Karpas-422 (cell line): ENCODE results near the gene RAD51B. TPM values are rescaled to one million over a fixed set of nuclear protein-coding genes. Genes with fewer than 3 reads are reported as not detected.

ENCODE experiments used
- DNase-seq: peaks from one replicate; pipeline ENCODE4 v3.0.0-alpha.2; 2015
- H2AFZ ChIP-seq: fragments of 200-600 bp; sonication (generic); 2 replicates; pipeline ENCODE4 v1.6.1; 2014; ENCODE audit warnings: antibody characterized with exemption, low read length, mixed read lengths
- H3K27ac ChIP-seq: fragments of 200-600 bp; sonication (generic); 2 replicates; pipeline ENCODE4 v1.5.1; 2014; ENCODE audit warnings: mild to moderate bottlenecking, low read length, moderate library complexity
- H3K27me3 ChIP-seq: fragments of 200-600 bp; sonication (generic); 2 replicates; pipeline ENCODE4 v1.6.1; 2014; ENCODE audit warnings: low read length, mixed read lengths
- H3K36me3 ChIP-seq: fragments of 200-600 bp; sonication (generic); 2 replicates; pipeline ENCODE4 v1.6.1; 2014; ENCODE audit warnings: low read length, mixed read lengths; ENCODE audit not compliant: insufficient read depth
- H3K4me1 ChIP-seq: fragments of 200-600 bp; sonication (generic); 2 replicates; pipeline ENCODE4 v1.6.1; 2014; ENCODE audit warnings: mild to moderate bottlenecking, low read length, mixed read lengths
- H3K4me2 ChIP-seq: fragments of 200-600 bp; sonication (generic); 2 replicates; pipeline ENCODE4 v1.6.1; 2014; ENCODE audit warnings: low read length, low read depth, mild to moderate bottlenecking; ENCODE audit not compliant: poor library complexity, severe bottlenecking
- H3K4me3 ChIP-seq: fragments of 200-600 bp; sonication (generic); 2 replicates; pipeline ENCODE4 v1.5.1; 2014; ENCODE audit warnings: mild to moderate bottlenecking, antibody characterized with exemption, low read length, mixed read lengths
- H3K79me2 ChIP-seq: fragments of 200-600 bp; sonication (generic); 2 replicates; pipeline ENCODE4 v1.6.1; 2014; ENCODE audit warnings: mild to moderate bottlenecking, low read length, mixed read lengths
- H3K9ac ChIP-seq: fragments of 200-600 bp; sonication (generic); 2 replicates; pipeline ENCODE4 v1.6.0; 2014; ENCODE audit warnings: low read length
- H3K9me2 ChIP-seq: fragments of 200-600 bp; sonication (generic), shearing (Covaris generic); replicated peaks from 2 replicates; pipeline ENCODE4 v1.6.0; 2014; ENCODE audit warnings: mild to moderate bottlenecking, low read length, moderate library complexity; ENCODE audit not compliant: insufficient read depth
- H3K9me3 ChIP-seq: fragments of 300-700, 200-600 bp; sonication (generic); 2 replicates; pipeline ENCODE4 v1.6.1; 2014; ENCODE audit warnings: low read length, mixed read lengths
- H4K20me1 ChIP-seq: fragments of 200-600 bp; sonication (generic); 2 replicates; pipeline ENCODE4 v1.6.1; 2014; ENCODE audit warnings: mild to moderate bottlenecking, antibody characterized with exemption, low read length, low read depth; ENCODE audit not compliant: insufficient read depth
- total RNA-seq: library from RNA; depleted of rRNA; stranded (reverse); fragments of >200 nt; shearing (Covaris generic); gene quantifications from 2 replicates; pipeline ENCODE4 v1.2.3, GENCODE V29; 2014; ENCODE audit warnings: low replicate concordance

The RAD51B gene
- total RNA-seq, 1 experiment from 2014 or later: 107 TPM

GRCh38 chr14:67850066-67850830 lies 30.7 kb downstream of the RAD51B start:
- Histone ChIP-seq H3K4me2 (no peak overlapping the region), H3K9me2 (no peaks in the 10 kb centered on the region), H2AFZ (no peak overlapping the region), H3K9ac (no peak overlapping the region), H4K20me1 (no peaks in the 10 kb centered on the region), H3K27me3 (no peaks in the 10 kb centered on the region), H3K27ac (no peak overlapping the region), H3K4me1 (no peaks in the 10 kb centered on the region), H3K79me2 (peaks cover 48% of the 10 kb centered on the region), H3K9me3 (no peaks in the 10 kb centered on the region; the same call in 1 of the 2 replicates), H3K36me3 (peaks cover 10% of the 10 kb centered on the region; the same call in 1 of the 2 replicates), H3K4me3 (no peak overlapping the region)
- no peak for DNase-seq

GRCh38 chr14:67851785-67852410 lies 32.3 kb downstream of the RAD51B start:
- Histone ChIP-seq H3K9me3 (no peaks in the 10 kb centered on the region; the same call in 1 of the 2 replicates), H3K27ac (no peak overlapping the region), H3K9ac (no peak overlapping the region), H3K27me3 (no peaks in the 10 kb centered on the region), H3K4me1 (no peaks in the 10 kb centered on the region), H3K4me2 (no peak overlapping the region), H3K9me2 (no peaks in the 10 kb centered on the region), H3K79me2 (peaks cover 32% of the 10 kb centered on the region), H3K36me3 (peaks cover 10% of the 10 kb centered on the region; the same call in 1 of the 2 replicates), H3K4me3 (no peak overlapping the region), H2AFZ (no peak overlapping the region), H4K20me1 (no peaks in the 10 kb centered on the region)
- no peak for DNase-seq

- peaks cover 10% of the 10 kb centered on the region; the same call in 1 of the 2 replicates for H3K36me3 ChIP-seq
- H3K27me3 ChIP-seq: no peaks in the 10 kb centered on the region
- H4K20me1 ChIP-seq: no peaks in the 10 kb centered on the region
- H3K79me2 ChIP-seq: peaks cover 24% of the 10 kb centered on the region
- no peaks in the 10 kb centered on the region for H3K4me1 ChIP-seq
- no peak overlapping the region for H3K9ac ChIP-seq
- H3K27ac ChIP-seq: no peak overlapping the region
- no peaks in the 10 kb centered on the region for H3K9me2 ChIP-seq
- DNase-seq: no peak
- no peak overlapping the region for H3K4me2 ChIP-seq
- H3K9me3 ChIP-seq: no peaks in the 10 kb centered on the region; the same call in 1 of the 2 replicates
- no peak overlapping the region for H2AFZ ChIP-seq
- no peak overlapping the region for H3K4me3 ChIP-seq
Measured at GRCh38 chr14:67852926-67853604, 33.5 kb downstream of the RAD51B start.

GRCh38 chr14:67853715-67854114 lies 34.1 kb downstream of the RAD51B start:
- no peaks in the 10 kb centered on the region for H3K27me3 ChIP-seq
- no peak overlapping the region for H3K27ac ChIP-seq
- no peak overlapping the region for H3K4me2 ChIP-seq

GRCh38 chr14:67856827-67857226 lies 37.2 kb downstream of the RAD51B start:
- Histone ChIP-seq H3K9me3 (no peaks in the 10 kb centered on the region), H3K4me2 (no peak overlapping the region), H4K20me1 (no peaks in the 10 kb centered on the region), H3K9me2 (no peaks in the 10 kb centered on the region), H3K4me3 (no peak overlapping the region), H3K27ac (no peak overlapping the region), H3K27me3 (no peaks in the 10 kb centered on the region), H3K4me1 (no peaks in the 10 kb centered on the region), H3K9ac (no peak overlapping the region), H2AFZ (no peak overlapping the region), H3K36me3 (no peaks in the 10 kb centered on the region), H3K79me2 (no peaks in the 10 kb centered on the region)
- no peak for DNase-seq

More at GRCh38 chr14:67853715-67854114, 34.1 kb downstream of the RAD51B start:
- H2AFZ ChIP-seq: no peak overlapping the region
- no peaks in the 10 kb centered on the region for H4K20me1 ChIP-seq
- peaks cover 7% of the 10 kb centered on the region; the same call in 1 of the 2 replicates for H3K36me3 ChIP-seq
- H3K9me3 ChIP-seq: no peaks in the 10 kb centered on the region; the same call in 1 of the 2 replicates
- H3K4me1 ChIP-seq: no peaks in the 10 kb centered on the region
- no peak overlapping the region for H3K9ac ChIP-seq
- no peaks in the 10 kb centered on the region for H3K9me2 ChIP-seq
- H3K79me2 ChIP-seq: peaks cover 18% of the 10 kb centered on the region
- DNase-seq: no peak
- no peak overlapping the region for H3K4me3 ChIP-seq

- Histone ChIP-seq H3K4me3 (no peak overlapping the region), H3K36me3 (no peaks in the 10 kb centered on the region), H3K27ac (no peak overlapping the region), H3K9ac (no peak overlapping the region), H4K20me1 (no peaks in the 10 kb centered on the region), H3K79me2 (no peaks in the 10 kb centered on the region), H2AFZ (no peak overlapping the region), H3K9me3 (no peaks in the 10 kb centered on the region), H3K4me2 (no peak overlapping the region), H3K27me3 (no peaks in the 10 kb centered on the region), H3K4me1 (no peaks in the 10 kb centered on the region), H3K9me2 (no peaks in the 10 kb centered on the region)
- no peak for DNase-seq
Measured at GRCh38 chr14:67857778-67858350, 38.3 kb downstream of the RAD51B start.

- DNase-seq: no peak
- Histone ChIP-seq H3K4me3 (no peak overlapping the region), H3K9ac (no peak overlapping the region), H4K20me1 (no peaks in the 10 kb centered on the region), H3K36me3 (no peaks in the 10 kb centered on the region), H3K27me3 (no peaks in the 10 kb centered on the region), H3K27ac (no peak overlapping the region), H3K9me2 (no peaks in the 10 kb centered on the region), H3K9me3 (no peaks in the 10 kb centered on the region), H3K4me1 (no peaks in the 10 kb centered on the region), H3K79me2 (no peaks in the 10 kb centered on the region), H3K4me2 (no peak overlapping the region), H2AFZ (no peak overlapping the region)
Measured at GRCh38 chr14:67859169-67859749, 39.7 kb downstream of the RAD51B start.
